Muscle of arm (tissue), 14 donors: Measurements from ENCODE around the gene NFKBIB. TPM values are rescaled to one million over a fixed set of nuclear protein-coding genes. Genes with fewer than 3 reads are reported as not detected.
A peak's percentile ranks its signal among the peaks of the same experiment; 100 is the strongest.
"Not testable (repeated sequence)": the region's sequence is repeated elsewhere in the genome, so short reads cannot be mapped to it uniquely, and the experiment has no call there.

Experiments used
- DNase-seq: peaks from one replicate; pipeline ENCODE4 v3.0.0-alpha.2; 2013
- long read RNA-seq, 11 donors: transcript quantifications; one replicate each; lab custom pipeline, GENCODE V29; 2026
- polyA plus RNA-seq, 12 donors: library from polyadenylated mRNA; unstranded; fragments of 120-200 nt; gene quantifications; one replicate each; pipeline ENCODE4 v1.2.1, GENCODE V29; 2013; ENCODE audit not compliant: insufficient read length in 12 of 12

NFKBIB gene, protein sequence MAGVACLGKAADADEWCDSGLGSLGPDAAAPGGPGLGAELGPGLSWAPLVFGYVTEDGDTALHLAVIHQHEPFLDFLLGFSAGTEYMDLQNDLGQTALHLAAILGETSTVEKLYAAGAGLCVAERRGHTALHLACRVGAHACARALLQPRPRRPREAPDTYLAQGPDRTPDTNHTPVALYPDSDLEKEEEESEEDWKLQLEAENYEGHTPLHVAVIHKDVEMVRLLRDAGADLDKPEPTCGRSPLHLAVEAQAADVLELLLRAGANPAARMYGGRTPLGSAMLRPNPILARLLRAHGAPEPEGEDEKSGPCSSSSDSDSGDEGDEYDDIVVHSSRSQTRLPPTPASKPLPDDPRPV
- polyA plus RNA-seq: 10 to 100 TPM in 3 of 12 donors, 1 to 10 TPM in 8, not detected in 1; 5.8 to 19.6 (median 7.2) TPM
- long read RNA-seq, donor 1, partial matches to known transcripts: 0 of 2 reads
- long read RNA-seq, donor 1, other reads (novel, unspliced or antisense): 0 of 2 reads
- long read RNA-seq, donor 2, partial matches to known transcripts: 0 of 3 reads
- long read RNA-seq, donor 2, other reads (novel, unspliced or antisense): 0 of 3 reads
- long read RNA-seq, donor 3, partial matches to known transcripts: 5 of 9 reads
- long read RNA-seq, donor 3, other reads (novel, unspliced or antisense): 0 of 9 reads
- long read RNA-seq, donor 4: 0 reads
- long read RNA-seq, donor 5, partial matches to known transcripts: 0 of 5 reads
- long read RNA-seq, donor 5, other reads (novel, unspliced or antisense): 0 of 5 reads
- long read RNA-seq, donor 6, partial matches to known transcripts: 0 of 5 reads
- long read RNA-seq, donor 6, other reads (novel, unspliced or antisense): 0 of 5 reads
- long read RNA-seq, donor 7, partial matches to known transcripts: 0 of 1 reads
- long read RNA-seq, donor 7, other reads (novel, unspliced or antisense): 0 of 1 reads
- long read RNA-seq, donor 8, partial matches to known transcripts: 0 of 4 reads
- long read RNA-seq, donor 8, other reads (novel, unspliced or antisense): 0 of 4 reads
- long read RNA-seq, donor 9, partial matches to known transcripts: 0 of 1 reads
- long read RNA-seq, donor 9, other reads (novel, unspliced or antisense): 0 of 1 reads
- long read RNA-seq, donor 10, partial matches to known transcripts: 0 of 4 reads
- long read RNA-seq, donor 10, other reads (novel, unspliced or antisense): 0 of 4 reads
- long read RNA-seq, donor 11, partial matches to known transcripts: 0 of 3 reads
- long read RNA-seq, donor 11, other reads (novel, unspliced or antisense): 0 of 3 reads

DNA sequence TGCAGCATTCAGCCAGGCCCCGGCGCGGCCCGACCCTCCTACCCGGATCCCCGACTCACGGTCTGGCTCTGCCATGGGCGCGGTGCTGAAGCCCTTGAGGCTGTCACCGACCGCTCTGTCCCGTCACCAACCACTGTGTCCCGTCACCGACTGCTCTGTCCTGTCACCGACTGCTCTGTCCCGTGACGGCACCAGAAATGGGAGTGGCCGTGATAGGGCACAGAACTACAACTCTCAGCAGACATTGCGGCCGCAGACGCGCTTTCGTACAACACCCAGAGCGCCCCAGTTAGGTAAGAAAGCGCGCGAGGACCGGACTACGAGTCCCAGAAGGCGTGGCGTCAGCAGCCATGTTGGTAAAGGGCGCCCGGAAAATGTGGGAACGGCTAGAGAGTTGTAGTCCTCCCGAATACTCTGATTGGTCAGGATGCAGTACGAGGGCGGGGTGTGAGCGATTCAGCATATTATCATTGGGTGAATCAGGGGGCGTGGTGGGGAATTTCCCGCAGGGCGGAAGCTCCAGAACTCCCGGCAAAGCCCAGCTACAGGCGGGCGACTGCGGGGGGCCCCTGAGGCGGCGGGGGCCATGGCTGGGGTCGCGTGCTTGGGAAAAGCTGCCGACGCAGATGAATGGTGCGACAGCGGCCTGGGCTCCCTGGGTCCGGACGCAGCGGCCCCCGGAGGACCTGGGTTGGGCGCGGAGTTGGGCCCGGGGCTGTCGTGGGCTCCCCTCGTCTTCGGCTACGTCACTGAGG lies at the start of gene NFKBIB, which contains the start of gene SIRT2:
Gene NFKBIB, plus strand, starts transcription at position 523 of the 755 bp plus-strand sequence. Its CDS starts 64 bp downstream, at position 587.
Gene SIRT2, minus strand, starts transcription at position 172 of the 755 bp plus-strand sequence. Its CDS starts 97 bp downstream, at position 75.
- DNase-seq: peak; percentile 100

DNA sequence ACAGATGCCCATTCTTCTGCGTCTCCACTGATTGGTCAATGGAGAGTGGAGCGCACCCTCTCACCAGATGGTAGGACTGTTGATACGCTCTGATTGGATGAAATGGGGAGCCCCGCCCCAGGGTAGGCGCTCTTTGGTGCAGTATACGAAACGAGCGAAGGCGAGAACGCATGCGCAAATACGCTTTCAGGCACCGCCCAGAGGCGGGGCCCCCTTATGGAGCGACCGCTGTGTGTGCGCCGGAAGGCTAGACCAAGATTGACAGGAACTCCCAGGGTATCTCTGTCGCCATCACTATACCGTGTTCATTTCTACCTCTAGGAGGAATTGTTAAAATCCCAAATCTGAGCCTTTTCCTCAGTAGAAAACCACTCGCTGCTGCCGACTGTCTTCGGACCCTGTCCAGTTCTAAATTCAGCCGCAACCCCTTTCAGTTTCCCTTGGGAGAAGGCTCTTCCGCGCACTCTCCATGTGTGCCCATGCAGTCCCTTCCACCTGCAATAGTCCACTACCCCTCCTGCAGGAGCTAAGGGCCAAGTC lies 49.3 kb upstream of the NFKBIB start:
- DNase-seq: peak; percentile 100

DNA sequence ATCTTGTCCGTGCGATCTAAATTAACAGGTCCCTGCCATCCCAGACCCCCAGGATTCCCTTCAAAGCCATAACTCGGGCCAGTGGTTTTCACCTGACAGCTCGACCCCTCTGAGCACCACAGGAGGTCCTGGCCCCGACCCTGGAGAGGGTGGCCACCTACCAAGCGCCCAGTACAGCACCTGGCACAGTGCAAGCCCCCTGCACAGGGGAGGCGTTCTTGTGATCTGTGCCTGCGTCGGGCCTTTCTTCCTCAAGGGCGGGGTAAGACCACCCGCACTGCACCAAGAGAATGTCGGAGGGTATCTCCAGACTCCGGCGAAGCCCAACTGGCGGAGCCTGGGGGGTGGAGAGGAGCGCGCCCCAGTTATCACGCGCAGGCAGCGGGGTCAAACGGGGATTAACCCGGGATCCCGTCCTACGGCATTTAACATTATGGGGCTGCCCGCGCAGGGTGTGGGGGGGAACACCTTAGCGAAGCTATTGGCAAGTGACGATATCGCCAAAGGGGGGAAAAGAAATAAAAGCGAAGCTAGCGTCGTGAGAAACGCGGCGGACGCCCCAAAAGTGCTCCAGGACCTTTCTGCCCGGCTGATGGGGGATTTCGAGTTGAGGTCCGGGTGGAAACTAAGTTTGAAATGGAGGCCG lies 48.7 kb upstream of the NFKBIB start:
- no peak for DNase-seq

DNA sequence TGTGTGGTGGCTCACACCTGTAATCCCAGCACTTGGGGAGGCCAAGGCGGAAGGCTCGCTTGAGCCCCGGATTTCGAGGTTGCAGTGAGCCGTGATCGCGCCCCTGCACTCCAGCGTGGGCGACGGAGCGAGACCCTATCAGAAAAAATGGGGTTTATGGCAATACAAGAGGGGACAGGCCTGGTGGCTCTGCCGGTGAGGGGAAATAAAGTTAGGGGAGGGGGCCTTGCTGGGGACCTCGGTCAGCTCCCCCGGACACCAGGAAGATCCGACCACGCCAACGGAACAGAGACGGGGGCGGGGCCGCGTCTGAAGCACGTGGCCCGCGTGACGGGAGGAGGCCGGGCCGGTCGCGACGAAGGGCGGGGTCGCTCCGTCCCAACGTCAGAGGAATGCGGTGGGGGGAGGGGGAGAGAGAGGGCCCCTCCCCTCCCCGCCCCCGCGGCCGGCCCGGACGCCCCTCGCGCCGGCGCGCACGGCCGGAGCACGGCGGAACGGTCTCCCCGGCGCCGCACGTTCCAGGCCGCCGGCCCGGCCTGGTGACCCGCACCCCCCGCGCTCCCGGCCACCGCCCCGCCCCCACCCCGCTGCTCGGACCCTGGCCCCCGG lies 48.0 kb upstream of the NFKBIB start:
- peak; percentile 96 for DNase-seq

DNA sequence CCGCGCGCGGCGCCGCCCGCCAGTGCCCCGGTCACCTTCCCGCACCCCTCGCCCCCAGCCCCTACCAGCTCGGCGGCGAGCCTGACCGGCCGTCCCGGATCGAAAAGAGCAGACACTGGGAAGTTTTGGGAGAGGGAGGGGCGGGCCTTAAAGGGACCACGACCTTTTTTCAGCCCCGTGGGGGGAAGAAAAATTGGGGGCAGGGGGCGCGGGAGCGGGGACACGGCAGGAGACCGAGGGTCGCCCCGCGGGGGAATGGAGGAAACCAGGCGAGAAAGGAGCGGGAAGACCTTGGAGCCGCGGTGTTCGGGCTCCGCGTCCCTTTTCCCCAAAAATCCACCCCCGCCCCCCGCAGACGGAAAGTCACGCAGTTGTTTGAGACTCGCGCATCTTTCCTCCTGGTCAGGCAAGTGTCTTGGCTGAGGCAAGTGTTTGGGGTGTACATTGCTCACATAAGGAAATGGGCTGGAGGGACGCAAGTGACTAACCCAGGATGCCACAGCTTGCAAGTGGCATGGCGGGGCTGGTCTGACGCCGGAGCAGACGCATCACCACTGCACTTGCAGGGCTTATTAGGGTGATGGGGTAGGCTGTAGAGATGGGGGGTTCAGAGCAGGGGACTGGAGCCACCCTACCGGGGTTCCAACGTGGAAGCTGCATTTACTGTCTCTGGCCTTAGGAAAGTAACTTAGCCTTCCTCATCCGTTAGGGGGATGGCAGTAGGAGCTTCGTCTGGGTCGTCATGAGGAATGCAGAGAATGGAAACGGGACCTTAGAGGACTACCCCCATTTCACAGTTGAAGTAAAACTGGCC lies 47.3 kb upstream of the NFKBIB start:
- peak; percentile 59 for DNase-seq

DNA sequence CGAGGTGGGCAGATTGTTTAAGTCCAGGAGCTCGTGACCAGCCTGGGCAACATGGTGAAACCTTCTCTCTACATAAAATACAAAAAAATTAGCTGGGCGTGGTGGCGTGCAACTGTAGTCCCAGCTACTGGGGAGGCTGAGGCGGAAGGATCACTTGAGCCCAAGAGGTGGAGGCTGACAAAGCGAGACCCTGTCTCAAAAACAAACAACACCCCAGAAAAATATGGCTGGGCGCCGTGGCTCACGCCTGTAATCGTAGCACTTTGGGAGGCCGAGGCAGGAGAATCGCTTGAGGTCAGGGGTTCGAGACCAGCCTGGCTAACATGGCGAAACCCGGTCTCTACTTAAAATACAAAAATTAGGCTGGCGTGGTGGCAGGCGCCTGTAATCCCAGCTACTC lies 46.6 kb upstream of the NFKBIB start:
- DNase-seq: no peak

DNA sequence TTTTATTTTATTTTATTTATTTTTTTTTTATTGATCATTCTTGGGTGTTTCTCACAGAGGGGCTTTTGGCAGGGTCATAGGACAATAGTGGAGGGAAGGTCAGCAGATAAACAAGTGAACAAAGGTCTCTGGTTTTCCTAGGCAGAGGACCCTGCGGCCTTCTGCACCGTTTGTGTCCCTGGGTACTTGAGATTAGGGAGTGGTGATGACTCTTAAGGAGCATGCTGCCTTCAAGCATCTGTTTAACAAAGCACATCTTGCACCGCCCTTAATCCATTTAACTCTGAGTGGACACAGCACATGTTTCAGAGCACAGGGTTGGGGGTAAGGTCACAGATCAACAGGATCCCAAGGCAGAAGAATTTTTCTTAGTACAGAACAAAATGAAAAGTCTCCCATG lies 44.8 kb upstream of the NFKBIB start:
- not testable (repeated sequence) for DNase-seq

DNA sequence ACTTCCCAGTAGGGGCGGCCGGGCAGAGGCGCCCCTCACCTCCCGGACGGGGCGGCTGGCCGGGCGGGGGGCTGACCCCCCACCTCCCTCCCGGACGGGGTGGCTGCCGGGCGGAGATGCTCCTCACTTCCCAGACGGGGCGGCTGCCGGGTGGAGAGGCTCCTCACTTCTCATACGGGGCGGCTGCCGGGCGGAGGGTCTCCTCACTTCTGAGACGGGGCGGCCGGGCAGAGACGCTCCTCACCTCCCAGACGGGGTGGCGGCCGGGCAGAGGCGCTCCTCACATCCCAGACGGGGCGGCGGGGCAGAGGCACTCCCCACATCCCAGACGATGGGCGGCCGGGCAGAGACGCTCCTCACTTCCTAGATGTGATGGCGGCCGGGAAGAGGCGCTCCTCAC lies 44.0 kb upstream of the NFKBIB start:
- not testable (repeated sequence) for DNase-seq

DNA sequence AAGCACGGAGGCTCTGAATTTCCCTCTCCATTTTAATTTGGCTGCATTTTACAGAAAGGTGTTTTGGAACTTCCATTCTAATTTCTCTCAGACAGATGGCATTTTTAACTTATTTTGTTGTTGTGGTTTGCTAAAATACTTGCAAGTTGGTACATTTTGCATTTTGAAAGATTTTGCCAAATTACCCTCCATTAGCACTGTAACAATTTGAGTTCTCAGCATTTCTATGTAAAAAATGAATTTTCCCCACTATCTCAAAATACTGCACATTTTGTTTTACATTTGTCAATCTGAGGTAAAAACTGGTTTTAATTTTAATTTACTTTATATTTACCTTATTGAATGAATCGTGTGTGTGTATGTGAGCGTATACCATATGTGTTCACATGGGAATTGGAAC lies 43.0 kb upstream of the NFKBIB start:
- no peak for DNase-seq

DNA sequence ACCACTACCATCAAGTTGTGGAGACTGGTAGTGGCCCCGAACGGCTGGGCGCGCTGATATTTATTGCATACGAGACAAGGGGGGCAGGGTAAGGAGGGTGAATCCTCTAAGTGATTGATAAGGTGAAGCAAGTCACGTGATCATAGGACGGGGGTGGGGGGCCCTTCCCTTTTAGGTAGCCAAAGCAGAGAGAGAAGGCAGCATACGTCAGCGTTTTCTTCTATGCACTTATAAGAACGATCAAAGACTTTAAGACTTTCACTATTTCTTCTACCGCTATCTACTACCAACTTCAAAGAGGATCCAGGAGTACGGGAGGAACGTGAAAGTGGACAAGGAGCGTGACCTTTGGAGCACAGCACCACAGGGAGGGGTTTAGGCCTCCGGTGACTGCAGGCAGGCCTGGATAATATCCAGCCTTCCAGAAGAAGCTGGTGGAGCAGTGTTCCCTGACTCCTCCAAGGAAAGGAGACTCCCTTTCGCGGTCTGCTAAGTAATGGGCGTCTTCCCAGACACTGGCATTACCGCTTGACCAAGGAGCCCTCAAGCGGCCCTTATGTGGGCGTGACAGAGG lies 40.1 kb upstream of the NFKBIB start:
- not testable (repeated sequence) for DNase-seq

DNA sequence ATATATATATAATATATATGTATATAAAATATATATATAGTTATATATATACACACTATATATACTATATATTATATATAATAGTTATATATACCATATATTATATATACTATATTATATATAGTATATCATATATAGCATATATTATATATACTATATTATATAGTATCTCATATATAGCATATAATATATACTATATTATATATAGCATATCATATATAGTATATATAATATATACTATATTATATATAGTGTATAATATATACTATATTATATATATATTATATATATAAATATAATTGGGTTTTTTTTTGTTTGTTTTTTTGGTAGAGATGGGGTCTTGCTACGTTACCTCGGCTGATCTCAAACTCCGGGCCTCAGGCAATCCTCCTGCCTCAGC lies 38.4 kb upstream of the NFKBIB start:
- no peak for DNase-seq

DNA sequence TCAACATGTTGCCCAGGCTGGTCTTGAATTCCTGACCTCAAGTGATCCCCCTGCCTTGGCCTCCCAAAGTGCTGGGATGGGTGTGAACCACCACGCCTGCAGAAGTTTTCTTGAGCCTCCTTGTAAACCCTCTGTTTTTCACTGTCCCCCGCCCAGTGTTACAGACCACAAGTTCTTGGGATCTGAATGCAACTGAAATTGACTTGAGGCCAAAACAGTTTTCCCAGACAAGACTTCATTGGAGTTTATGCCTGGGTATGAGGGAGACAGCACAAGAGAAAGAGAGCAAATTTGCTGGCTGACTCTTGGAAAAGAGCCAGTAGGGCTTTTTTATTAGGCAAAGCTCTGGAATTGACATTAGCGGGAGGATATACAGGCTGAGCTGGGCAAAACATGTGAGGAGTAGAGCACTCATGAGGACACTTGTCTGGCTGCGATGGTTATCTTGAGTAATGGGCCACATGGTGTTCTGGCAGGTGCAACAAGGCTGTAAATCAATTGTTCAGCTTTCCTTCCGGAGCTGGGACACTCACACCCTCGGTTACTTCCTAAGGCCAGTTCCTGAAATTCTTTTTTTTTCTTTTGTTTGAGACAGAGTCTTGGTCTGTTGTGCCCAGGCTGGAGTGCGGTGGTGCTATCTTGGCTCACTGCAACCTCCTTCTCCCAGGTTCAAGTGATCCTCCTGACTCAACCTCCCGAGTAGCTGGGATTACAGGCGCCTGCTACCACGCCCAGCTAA lies 37.3 kb upstream of the NFKBIB start:
- DNase-seq: peak; percentile 84

DNA sequence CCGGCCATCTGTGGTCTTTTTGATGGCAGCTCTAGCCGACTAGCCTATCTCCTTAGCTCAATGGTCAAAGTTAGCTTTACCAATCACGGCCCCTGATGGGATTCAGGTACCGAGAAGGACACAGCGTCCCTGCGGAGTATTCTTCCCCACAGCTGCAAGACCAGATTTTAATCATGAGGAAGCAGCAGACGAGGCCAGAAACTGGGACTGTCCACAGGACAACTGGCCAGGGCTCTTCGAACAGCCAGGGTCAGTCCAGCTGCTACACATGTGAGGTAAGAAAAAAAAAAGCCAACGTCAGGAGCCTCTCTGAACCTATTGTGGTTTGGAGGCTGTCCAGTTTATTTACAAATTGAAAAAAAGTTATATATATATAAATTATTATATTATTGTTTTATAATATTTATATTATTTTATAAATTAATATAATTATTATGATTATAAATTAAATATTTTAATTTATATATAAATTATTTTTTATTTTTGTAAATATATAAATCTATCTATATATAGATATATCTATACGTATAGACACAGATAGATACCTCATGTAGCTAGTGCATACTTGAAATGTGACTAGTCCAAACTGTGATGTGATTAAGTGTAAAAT lies 32.5 kb upstream of the NFKBIB start:
- DNase-seq: no peak

DNA sequence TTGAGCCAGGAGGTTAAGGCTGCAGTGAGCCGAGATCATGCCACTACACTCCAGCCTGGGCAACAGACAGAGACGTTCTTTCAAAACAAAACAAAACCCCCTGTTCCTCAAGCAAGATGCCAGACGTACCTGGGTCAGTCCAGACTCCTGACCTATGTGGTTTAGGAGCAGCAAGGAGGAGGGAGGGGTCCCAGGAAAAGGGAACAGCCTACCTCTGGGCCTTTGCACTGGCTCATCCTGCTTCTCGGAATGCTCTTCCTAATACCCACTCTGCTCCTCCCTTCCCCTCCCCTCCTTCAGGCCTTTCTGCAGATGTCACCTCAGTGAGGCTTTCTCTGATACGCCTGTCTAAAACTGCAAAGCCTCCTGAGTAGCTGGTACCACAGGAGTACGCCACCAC lies 31.2 kb upstream of the NFKBIB start:
- no peak for DNase-seq

DNA sequence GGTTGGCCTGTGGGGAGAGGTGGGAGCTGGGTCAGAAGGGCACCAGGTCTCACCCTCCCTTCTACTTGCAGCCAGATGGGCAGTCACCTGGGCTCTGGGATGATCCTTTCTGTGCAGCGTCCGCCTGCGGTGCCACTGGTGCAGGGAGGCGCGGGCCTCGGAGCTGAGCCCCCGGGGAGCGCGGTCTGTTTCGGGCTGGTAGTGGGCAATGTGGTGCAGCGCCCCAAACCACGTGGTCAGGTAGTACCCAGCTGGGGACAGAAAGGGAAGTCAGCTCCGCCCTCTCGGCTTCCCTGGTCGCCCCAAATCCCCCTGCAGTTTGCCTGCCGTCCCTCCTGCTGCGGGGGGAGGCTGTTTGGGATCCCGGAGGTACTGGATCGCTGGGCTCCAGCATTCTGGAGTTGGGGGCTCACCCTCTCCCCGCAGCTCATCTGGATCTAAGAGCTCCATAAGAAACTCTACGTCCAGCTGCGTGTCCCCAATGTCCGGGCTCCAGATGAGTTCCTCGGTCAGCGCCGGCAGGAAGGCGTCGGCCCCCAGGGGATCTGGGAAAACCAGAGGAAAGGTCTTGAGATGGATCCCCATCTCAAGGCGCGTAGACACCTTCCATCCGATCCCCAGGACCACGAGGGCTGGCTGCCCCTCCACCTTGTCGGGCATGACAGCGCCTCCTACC lies 30.5 kb upstream of the NFKBIB start:
- no peak for DNase-seq

DNA sequence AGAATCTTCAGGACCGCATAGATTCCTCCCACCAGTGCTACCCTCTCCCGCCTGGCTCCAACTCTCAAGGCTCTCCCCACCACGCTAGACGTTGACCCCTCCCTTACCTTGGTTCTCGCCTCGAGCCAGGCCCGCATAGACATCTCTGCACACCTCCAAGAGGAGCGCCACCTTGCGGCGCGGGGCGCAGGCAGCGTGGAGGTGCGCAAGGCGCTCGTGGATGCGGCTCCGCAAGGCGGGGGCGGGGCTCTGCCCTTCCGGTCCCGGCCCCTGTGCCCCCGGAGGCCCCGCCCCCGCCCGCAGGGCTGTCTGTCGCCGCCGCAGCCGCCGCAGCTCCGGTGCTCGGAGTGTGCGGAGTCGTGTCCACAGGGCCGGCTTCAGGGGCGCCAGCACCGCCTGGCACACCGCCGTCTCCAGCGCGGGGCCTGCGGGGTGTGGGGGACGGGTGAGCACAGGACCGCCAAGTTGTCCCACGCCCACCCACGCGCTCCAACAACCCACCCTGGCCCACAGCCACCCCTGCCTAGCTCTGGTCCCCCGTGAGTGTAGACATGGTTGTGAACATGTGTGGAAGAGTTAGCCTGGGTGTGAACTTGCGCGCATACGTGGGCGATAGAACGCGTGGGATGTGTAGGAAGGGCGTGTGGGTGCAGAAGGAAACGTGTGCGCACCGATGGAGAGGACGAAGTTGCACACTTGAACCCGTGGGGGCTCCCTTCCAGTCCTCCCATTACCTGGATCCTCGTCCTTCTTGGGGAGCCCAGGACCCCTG lies 29.7 kb upstream of the NFKBIB start:
- no peak for DNase-seq
